GM23338 (cell line): ENCODE data around the gene DIRAS3.

Experiments
- EZH2 ChIP-seq: fragments of 200-600 bp; sonication (generic); IDR thresholded peaks from one replicate; pipeline ENCODE4 v1.8.0; 2017; ENCODE audit warnings: antibody characterized with exemption, mild to moderate bottlenecking, low read depth; ENCODE audit not compliant: unreplicated experiment
- POLR2AphosphoS5 ChIP-seq: IDR thresholded peaks from 2 replicates; pipeline ENCODE4 v1.6.1; 2016; ENCODE audit warnings: antibody characterized with exemption, low read depth
- TF ChIP-seq, protein P1 (sequence below), 2 experiments: fragments of 200-600 bp in 1 of 2; sonication (generic) in 1 of 2; conservative IDR thresholded peaks; 2 replicates each; pipeline versions ENCODE4 v1.5.1 to v1.6.1; 2016 to 2017; ENCODE audit warnings: antibody characterized with exemption in 2 of 2, low read depth in 2 of 2, mild to moderate bottlenecking in 2 of 2, moderate library complexity in 1 of 2

- no peak for TF ChIP-seq POLR2AphosphoS5
- TF ChIP-seq EZH2 = no peak
- TF ChIP-seq, protein P1, sequence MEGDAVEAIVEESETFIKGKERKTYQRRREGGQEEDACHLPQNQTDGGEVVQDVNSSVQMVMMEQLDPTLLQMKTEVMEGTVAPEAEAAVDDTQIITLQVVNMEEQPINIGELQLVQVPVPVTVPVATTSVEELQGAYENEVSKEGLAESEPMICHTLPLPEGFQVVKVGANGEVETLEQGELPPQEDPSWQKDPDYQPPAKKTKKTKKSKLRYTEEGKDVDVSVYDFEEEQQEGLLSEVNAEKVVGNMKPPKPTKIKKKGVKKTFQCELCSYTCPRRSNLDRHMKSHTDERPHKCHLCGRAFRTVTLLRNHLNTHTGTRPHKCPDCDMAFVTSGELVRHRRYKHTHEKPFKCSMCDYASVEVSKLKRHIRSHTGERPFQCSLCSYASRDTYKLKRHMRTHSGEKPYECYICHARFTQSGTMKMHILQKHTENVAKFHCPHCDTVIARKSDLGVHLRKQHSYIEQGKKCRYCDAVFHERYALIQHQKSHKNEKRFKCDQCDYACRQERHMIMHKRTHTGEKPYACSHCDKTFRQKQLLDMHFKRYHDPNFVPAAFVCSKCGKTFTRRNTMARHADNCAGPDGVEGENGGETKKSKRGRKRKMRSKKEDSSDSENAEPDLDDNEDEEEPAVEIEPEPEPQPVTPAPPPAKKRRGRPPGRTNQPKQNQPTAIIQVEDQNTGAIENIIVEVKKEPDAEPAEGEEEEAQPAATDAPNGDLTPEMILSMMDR (conservative IDR thresholded peaks at IDR 0.05; ENCODE audit: low read depth in 2 of 2) = no peak
Measured at GRCh38 chr1:68093737-68094136, 43.3 kb upstream of the DIRAS3 start.
